HG02852 (cell line): Measurements from ENCODE around the gene RAB24.
"Not testable (repeated sequence)": the region's sequence is repeated elsewhere in the genome, so short reads cannot be mapped to it uniquely, and the experiment has no call there.

Experiments
- ATAC-seq: cut with Tn5 transposase; IDR thresholded peaks from one replicate; pipeline ENCODE4 v1.9.1; 2021; ENCODE audit warnings: mild to moderate bottlenecking, moderate library complexity; ENCODE audit not compliant: unreplicated experiment

The RAB24 gene

GRCh38 chr5:177296581-177296980 lies 6.9 kb downstream of the RAB24 start:
- ATAC-seq, result no peak

DNA sequence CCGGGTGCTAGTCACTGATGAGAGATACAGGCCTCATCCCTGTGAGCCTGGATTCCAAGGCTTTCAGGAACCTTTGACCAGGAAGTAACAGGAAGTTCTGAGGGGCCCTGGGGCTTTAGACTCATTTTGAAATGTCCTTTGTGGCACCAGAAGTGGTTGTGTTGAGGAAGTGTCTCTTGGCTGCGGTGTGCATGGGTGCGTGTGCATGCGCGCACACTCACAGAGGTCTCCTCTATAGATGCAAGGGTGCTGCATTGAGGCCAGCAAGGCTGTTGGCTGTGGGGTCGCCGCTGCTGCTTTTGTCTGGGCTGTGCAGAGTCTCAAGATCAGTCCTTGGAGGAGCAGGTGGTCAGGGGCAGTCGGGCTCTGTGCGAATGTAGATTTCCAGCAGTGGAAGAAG lies 7.6 kb downstream of the RAB24 start:
- ATAC-seq, result no peak

- ATAC-seq, result no peak
These were observed 8.9 kb downstream of the RAB24 start for GRCh38 chr5:177294632-177295031.

DNA sequence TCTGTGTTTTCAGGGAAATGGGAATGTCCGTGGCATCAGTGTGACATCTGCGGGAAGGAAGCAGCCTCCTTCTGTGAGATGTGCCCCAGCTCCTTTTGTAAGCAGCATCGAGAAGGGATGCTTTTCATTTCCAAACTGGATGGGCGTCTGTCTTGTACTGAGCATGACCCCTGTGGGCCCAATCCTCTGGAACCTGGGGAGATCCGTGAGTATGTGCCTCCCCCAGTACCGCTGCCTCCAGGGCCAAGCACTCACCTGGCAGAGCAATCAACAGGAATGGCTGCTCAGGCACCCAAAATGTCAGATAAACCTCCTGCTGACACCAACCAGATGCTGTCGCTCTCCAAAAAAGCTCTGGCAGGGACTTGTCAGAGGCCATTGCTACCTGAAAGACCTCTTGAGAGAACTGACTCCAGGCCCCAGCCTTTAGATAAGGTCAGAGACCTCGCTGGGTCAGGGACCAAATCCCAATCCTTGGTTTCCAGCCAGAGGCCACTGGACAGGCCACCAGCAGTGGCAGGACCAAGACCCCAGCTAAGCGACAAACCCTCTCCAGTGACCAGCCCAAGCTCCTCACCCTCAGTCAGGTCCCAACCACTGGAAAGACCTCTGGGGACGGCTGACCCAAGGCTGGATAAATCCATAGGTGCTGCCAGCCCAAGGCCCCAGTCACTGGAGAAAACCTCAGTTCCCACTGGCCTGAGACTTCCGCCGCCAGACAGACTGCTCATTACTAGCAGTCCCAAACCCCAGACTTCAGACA lies 9.5 kb downstream of the RAB24 start:
- ATAC-seq, result no peak

DNA sequence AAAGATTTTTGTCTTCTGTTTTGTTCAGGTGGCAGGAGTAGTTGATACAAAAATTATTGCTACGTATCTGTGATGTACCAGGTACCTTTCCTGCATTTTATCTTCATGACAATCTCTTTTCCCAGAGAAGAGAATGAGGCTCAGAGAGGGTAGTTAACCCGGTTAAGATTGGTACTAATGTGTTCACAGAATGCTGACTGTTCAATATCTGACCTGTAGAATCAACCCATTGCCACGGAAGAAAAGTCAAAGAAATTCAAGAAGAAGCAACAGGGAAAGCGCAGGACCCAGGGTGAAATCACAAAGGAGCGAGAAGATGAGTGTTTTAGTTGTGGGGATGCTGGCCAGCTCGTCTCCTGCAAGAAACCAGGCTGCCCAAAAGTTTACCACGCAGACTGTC lies 11.8 kb downstream of the RAB24 start:
- no peak for ATAC-seq

DNA sequence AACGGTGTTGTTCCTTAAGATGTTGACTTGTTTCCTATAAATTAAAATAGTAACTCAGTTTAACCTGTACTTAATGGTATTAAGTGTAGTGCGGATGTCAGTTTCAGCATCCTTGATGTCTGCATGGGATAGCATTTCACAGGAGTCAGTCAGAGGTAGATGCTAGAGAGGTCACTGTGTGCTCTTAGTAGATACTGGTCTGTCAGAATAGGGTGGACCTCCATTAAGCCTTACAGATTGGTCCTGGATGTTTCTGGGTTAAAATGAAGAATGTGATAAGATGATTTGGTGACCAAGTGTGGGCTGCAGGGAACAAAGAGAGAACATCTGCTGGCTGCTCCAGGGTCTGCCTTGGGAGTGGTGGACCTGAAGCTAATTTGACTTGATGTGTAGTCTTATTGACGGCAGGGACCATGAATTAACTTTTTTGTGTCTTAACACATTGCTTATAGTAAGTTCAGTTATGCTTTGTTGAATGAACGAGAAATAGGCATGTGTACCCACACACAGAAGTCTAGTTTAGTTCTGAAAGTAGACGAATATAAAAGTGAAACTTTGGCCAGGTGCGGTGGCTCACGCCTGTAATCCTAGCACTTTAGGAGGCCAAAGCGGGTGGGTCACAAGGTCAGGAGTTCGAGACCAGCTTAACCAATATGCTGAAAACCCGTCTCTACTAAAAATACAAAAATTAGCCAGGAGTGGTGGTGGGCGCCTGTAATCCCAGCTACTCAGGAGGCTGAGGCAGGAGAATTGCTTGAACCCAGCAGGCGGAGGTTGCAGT lies 12.5 kb downstream of the RAB24 start:
- no peak for ATAC-seq

GRCh38 chr5:177288191-177288590 lies 15.3 kb downstream of the RAB24 start:
- ATAC-seq, result no peak

DNA sequence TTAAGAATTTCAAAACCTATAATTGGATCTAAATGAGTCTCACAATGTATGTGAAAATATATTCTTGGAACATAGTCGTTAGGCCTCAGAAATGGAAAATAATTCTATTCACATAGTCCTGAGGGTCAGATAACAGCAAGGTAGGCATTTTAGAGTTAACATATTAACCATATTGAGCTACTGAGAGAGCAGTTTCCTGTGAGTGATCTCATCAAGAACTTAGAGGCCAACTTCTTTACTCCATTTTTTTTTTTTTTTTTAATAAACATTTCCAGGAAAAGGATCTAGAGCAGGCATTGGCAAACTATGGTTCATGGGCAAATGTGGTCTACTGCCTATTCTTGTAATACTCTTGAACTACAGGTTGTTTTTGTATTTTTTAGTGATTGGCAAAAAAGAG lies 26.6 kb downstream of the RAB24 start:
- no peak for ATAC-seq

DNA sequence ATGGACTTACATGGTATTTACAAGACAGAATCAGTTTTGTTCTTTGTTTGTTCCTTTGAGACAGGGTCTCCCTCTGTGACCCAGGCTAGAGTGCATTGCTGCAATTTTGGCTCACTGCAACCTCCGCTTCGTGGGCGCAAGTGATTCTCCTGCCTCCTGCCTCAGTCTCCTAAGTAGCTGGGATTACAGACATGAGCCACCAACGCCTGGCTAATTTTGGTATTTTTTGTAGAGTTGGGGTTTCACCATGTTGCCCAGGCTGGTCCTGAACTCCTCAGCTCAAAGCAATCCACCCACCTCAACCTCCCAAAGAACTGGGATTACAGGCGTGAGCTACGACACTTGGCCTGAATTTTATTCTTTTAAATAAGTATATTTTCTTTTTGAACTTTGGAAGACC lies 27.6 kb downstream of the RAB24 start:
- no peak for ATAC-seq

GRCh38 chr5:177271113-177271512 lies 32.4 kb downstream of the RAB24 start:
- ATAC-seq, result no peak

- ATAC-seq, result no peak
These were observed 32.9 kb downstream of the RAB24 start for GRCh38 chr5:177270653-177271052.

GRCh38 chr5:177269976-177270375 lies 33.5 kb downstream of the RAB24 start:
- ATAC-seq, result no peak

- no peak for ATAC-seq
These were observed 34.2 kb downstream of the RAB24 start for GRCh38 chr5:177269232-177269895.

DNA sequence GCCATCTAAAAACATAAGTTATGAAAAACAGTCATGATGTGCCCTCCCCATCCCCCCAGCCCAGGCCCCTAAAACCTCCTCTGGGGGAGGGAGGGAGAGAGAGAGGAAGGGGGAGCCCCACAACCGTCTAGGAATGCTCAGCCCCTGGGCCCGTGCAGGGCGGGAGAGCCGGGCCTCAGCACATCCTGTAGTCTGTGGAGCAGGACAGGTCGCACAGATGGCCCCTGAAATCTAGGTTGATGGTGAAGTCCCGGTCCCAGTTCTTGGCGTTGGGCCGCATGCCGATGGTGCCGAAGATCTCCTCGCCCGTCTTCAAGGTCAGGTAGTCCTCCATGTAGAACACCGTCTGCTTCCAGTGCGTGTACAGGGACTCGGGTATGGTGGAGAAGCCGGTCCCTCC lies 38.1 kb downstream of the RAB24 start:
- no peak for ATAC-seq

GRCh38 chr5:177264178-177264577 lies 39.3 kb downstream of the RAB24 start:
- no peak for ATAC-seq

DNA sequence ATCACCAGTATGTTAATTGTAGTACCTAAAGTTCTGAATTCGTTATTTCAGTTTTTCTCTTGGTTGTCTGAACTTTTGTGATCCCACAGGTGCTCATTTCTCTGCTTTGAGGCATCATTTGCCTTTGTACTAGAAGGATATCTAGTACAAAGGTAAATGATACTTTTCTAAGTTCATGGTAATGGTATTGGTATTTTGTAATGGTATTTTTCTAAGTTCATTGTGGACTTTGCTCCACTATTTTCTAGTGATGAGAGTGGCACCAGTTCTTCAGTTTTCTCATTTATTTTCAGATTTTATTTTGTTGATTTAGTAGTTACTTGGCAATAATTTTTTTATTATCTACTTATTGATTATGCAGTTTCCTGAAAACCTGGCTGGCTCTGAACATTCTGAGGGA lies 42.0 kb downstream of the RAB24 start:
- no peak for ATAC-seq

DNA sequence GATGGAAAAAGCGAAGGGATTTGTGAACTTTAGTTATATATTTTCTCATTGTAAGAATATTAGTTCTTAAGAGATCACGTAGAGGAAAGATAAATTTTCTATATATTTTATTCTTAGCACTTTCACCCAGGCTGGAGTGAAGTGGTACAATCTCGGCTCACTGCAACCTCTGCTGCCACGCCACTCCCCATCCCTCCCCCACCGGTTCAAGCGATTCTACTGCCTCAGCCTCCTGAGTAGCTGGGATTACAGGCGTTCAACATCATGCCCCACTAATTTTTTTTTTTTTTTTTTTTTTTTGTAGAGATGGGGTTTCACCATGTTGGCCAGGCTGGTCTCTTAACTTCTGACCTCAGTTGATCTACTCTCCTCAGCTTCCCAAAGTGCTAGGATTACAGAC lies 42.6 kb downstream of the RAB24 start:
- ATAC-seq, result no peak

GRCh38 chr5:177258711-177259110 lies 44.8 kb downstream of the RAB24 start:
- ATAC-seq, result not testable (repeated sequence)

DNA sequence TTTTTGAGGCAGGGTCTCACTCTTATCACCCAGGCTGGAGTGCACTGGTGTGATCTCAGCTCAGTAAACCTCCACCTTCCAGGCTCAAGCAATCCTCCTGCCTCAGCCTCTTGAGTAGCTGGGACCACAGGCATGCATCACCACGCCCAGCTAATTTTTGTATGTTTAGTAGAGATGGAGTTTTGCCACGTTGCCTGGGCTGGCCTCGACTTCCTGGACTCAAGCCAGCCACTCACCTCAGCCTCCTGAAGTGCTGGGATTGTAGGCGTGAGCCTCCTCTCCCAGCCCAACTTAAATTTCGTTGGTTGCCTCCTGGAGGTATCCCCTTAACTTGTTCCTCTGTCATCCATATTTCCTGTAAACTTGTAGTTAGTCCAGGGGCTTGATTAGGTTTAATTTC lies 47.2 kb downstream of the RAB24 start:
- no peak for ATAC-seq

DNA sequence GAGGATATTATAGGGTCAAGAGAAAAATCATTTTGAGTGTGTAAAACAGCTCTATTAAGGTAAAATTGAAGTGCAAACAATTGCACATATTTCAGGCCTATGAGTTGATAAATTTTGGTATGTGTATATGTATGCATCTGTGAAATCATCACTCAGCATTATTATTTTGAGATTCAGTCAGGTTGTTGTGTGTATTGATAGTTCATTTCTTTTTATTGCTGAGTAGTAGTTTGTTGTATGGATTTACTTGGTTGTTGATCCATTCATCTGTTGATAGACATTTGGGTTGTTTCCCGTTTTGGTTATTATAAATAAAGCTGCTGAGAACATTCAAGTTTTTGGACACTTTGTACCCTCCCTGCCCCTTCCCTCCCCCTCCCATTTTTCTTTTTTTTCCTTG lies 50.3 kb downstream of the RAB24 start:
- ATAC-seq, result no peak
